K562 (cell line): ENCODE measurements around the gene PRKAG2.

Experiments used
- CSDE1 ChIP-seq, 2 experiments: fragments of 450-650 bp; IDR thresholded peaks; 2 replicates each; pipeline ENCODE4 v1.6.1; 2016; ENCODE audit warnings: mild to moderate bottlenecking in 1 of 2
- RFX5 ChIP-seq: IDR thresholded peaks from 2 replicates; pipeline ENCODE4 v1.6.1; 2011; ENCODE audit warnings: low read depth, mild to moderate bottlenecking, improper control_type of control experiment, low read length
- SIN3A ChIP-seq, 2 experiments: fragments of 150-350 bp in 1 of 2; IDR thresholded peaks; 2 replicates each; pipeline ENCODE4 v1.6.1; 2011 to 2016; ENCODE audit warnings: borderline replicate concordance in 2 of 2, low read depth in 2 of 2, low read length in 2 of 2, mild to moderate bottlenecking in 2 of 2, moderate library complexity in 2 of 2; ENCODE audit not compliant: control insufficient read depth in 1 of 2

DNA sequence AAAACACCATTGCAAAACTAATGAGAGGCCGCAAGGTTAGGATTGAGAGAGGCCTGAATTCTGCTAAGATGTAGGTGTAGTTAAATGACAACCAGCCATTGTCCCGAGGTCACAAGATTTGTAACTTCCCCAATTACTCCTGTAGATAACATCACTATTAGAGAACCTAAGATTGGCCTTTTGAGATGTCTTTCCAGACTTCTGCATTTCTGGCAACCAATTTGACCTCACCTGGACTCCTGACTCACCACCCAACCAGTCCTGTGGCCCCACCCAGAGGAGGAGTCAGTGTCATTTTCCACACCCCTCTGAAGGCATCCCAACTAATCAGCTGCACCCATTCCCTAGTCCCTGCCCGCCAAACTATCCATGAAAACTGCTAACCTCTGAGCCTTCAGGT lies 115.7 kb downstream of the PRKAG2 start:
- TF ChIP-seq RFX5 (no peak), SIN3A (IDR thresholded peaks at IDR 0.05; ENCODE audit: borderline replicate concordance in 2 of 2, control insufficient read depth in 1 of 2, low read depth in 2 of 2, low read length in 2 of 2) (no peak), CSDE1 (IDR thresholded peaks at IDR 0.05) (no peak)
